KMS-11 (cell line): Measurements from ENCODE around the gene KIF9.
"Not testable (repeated sequence)": the region's sequence is repeated elsewhere in the genome, so short reads cannot be mapped to it uniquely, and the experiment has no call there.

Experiments
- H2AFZ ChIP-seq: fragments of 200-600 bp; sonication (generic); 2 replicates; pipeline ENCODE4 v1.6.1; 2016; ENCODE audit warnings: antibody characterized with exemption, mixed run types, low read depth
- H3K27ac ChIP-seq: fragments of 200-600 bp; sonication (generic); 2 replicates; pipeline ENCODE4 v1.6.1; 2016; ENCODE audit warnings: mild to moderate bottlenecking, mixed run types
- H3K27me3 ChIP-seq: fragments of 200-600 bp; sonication (generic); 2 replicates; pipeline ENCODE4 v1.6.1; 2017; ENCODE audit warnings: mild to moderate bottlenecking, low read depth, mixed run types, moderate library complexity; ENCODE audit not compliant: insufficient read depth
- H3K36me3 ChIP-seq: fragments of 200-600 bp; sonication (generic); 2 replicates; pipeline ENCODE4 v1.6.1; 2017; ENCODE audit warnings: mild to moderate bottlenecking, mixed run types; ENCODE audit not compliant: insufficient read depth
- H3K4me1 ChIP-seq: fragments of 200-600 bp; sonication (generic); 2 replicates; pipeline ENCODE4 v1.6.1; 2016; ENCODE audit warnings: mild to moderate bottlenecking, low read depth, mixed run types; ENCODE audit not compliant: poor library complexity, severe bottlenecking
- H3K4me2 ChIP-seq: fragments of 200-600 bp; sonication (generic); 2 replicates; pipeline ENCODE4 v1.7.0; 2016; ENCODE audit warnings: mild to moderate bottlenecking, mixed run types
- H3K4me3 ChIP-seq: fragments of 200-600 bp; sonication (generic); IDR thresholded peaks from 2 replicates; pipeline ENCODE4 v1.6.1; 2017; ENCODE audit warnings: low read depth, low read length, mixed read lengths; ENCODE audit not compliant: insufficient read depth
- H3K79me2 ChIP-seq: fragments of 200-600 bp; sonication (generic); 2 replicates; pipeline ENCODE4 v1.6.1; 2016; ENCODE audit warnings: low read depth, mixed run types; ENCODE audit not compliant: insufficient read depth
- H3K9ac ChIP-seq: fragments of 200-600 bp; sonication (generic); 2 replicates; pipeline ENCODE4 v1.6.1; 2016; ENCODE audit warnings: mild to moderate bottlenecking, mixed run types
- H4K20me1 ChIP-seq: fragments of 200-600 bp; sonication (generic); 2 replicates; pipeline ENCODE4 v1.6.1; 2016; ENCODE audit warnings: mild to moderate bottlenecking, mixed run types; ENCODE audit not compliant: insufficient read depth
- TF ChIP-seq, protein P1 (sequence below): fragments of 200-600 bp; sonication (generic); conservative IDR thresholded peaks from 2 replicates; pipeline ENCODE4 v1.6.1; 2017; ENCODE audit warnings: low read depth, mild to moderate bottlenecking, antibody characterized with exemption, low read length, moderate library complexity, mixed read lengths

KIF9 gene

GRCh38 chr3:47260605-47261004 lies 22.0 kb downstream of the KIF9 start:
- no peak overlapping the region for H3K27ac ChIP-seq
- H3K79me2 ChIP-seq: no peaks in the 10 kb centered on the region
- H3K36me3 ChIP-seq: no peaks in the 10 kb centered on the region
- TF ChIP-seq, protein P1, sequence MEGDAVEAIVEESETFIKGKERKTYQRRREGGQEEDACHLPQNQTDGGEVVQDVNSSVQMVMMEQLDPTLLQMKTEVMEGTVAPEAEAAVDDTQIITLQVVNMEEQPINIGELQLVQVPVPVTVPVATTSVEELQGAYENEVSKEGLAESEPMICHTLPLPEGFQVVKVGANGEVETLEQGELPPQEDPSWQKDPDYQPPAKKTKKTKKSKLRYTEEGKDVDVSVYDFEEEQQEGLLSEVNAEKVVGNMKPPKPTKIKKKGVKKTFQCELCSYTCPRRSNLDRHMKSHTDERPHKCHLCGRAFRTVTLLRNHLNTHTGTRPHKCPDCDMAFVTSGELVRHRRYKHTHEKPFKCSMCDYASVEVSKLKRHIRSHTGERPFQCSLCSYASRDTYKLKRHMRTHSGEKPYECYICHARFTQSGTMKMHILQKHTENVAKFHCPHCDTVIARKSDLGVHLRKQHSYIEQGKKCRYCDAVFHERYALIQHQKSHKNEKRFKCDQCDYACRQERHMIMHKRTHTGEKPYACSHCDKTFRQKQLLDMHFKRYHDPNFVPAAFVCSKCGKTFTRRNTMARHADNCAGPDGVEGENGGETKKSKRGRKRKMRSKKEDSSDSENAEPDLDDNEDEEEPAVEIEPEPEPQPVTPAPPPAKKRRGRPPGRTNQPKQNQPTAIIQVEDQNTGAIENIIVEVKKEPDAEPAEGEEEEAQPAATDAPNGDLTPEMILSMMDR: no peak
- H4K20me1 ChIP-seq: no peaks in the 10 kb centered on the region
- no peaks in the 10 kb centered on the region for H3K27me3 ChIP-seq
- H3K9ac ChIP-seq: no peak overlapping the region
- H3K4me2 ChIP-seq: no peak overlapping the region
- H2AFZ ChIP-seq: no peak overlapping the region
- H3K4me3 ChIP-seq: no peak overlapping the region
- H3K4me1 ChIP-seq: no peaks in the 10 kb centered on the region

- H3K79me2 ChIP-seq: no peaks in the 10 kb centered on the region
- H2AFZ ChIP-seq: no peak overlapping the region
- TF ChIP-seq, protein P1: no peak
- no peaks in the 10 kb centered on the region for H3K27me3 ChIP-seq
- H3K9ac ChIP-seq: no peak overlapping the region
- no peaks in the 10 kb centered on the region for H3K4me1 ChIP-seq
- H3K27ac ChIP-seq: no peak overlapping the region
- H3K4me2 ChIP-seq: no peak overlapping the region
- no peak overlapping the region for H3K4me3 ChIP-seq
- H4K20me1 ChIP-seq: no peaks in the 10 kb centered on the region
- H3K36me3 ChIP-seq: no peaks in the 10 kb centered on the region
Observed at GRCh38 chr3:47259114-47259513, 23.5 kb downstream of the KIF9 start.

DNA sequence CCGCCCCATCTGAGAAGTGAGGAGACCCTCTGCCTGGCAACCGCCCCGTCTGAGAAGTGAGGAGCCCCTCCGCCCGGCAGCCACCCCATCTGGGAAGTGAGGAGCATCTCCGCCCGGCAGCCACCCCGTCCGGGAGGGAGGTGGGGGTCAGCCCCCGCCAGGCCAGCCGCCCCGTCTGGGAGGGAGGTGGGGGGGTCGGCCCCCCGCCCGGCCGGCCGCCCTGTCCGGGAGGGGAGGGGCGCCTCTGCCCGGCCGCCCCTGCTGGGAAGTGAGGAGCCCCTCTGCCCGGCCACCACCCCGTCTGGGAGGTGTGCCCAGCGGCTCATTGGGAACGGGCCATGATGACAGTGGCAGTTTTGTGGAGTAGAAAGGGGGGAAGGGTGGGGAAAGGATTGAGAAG lies 26.3 kb downstream of the KIF9 start:
- not testable (repeated sequence) for H3K27ac ChIP-seq, H3K4me1 ChIP-seq, H3K27me3 ChIP-seq, H3K4me2 ChIP-seq, H3K36me3 ChIP-seq, H3K79me2 ChIP-seq, H3K4me3 ChIP-seq, H2AFZ ChIP-seq, H3K9ac ChIP-seq, H4K20me1 ChIP-seq

- Histone ChIP-seq H3K27me3 (no peaks in the 10 kb centered on the region), H3K27ac (no peak overlapping the region), H3K9ac (no peak overlapping the region), H3K36me3 (no peaks in the 10 kb centered on the region), H3K79me2 (no peaks in the 10 kb centered on the region), H2AFZ (no peak overlapping the region), H4K20me1 (no peaks in the 10 kb centered on the region), H3K4me2 (no peak overlapping the region), H3K4me3 (no peak overlapping the region), H3K4me1 (no peaks in the 10 kb centered on the region)
- TF ChIP-seq, protein P1: no peak
Observed at GRCh38 chr3:47251689-47252088, 30.9 kb downstream of the KIF9 start.

DNA sequence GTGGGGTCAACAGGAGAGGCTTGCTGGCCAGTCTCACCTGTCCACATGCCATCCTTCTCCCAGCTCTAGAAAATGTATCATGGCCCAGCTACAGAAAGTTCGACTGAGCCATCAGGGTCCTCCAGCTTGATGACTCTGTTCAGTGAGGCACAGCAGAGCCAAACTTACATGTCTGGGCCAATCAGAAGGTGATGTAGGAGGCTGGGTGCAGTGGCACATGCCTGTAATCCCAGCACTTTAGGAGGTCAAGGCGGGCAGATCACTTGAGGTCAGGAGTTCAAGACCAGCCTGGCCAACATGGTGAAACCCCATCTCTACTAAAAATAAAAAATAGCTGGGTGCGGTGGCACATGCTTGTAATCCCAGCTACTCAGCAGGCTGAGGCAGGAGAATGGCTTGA lies 31.5 kb downstream of the KIF9 start:
- not testable (repeated sequence) for H3K4me1 ChIP-seq, H3K27me3 ChIP-seq, H4K20me1 ChIP-seq, H3K4me2 ChIP-seq, H3K36me3 ChIP-seq, H3K27ac ChIP-seq, H3K9ac ChIP-seq, H3K4me3 ChIP-seq, H2AFZ ChIP-seq, H3K79me2 ChIP-seq
